Subcutaneous adipose tissue (tissue), 4 donors: ENCODE results near the gene ISG20L2. TPM values are rescaled to one million over a fixed set of nuclear protein-coding genes. Genes with fewer than 3 reads are reported as not detected.

ENCODE experiments used
- CTCF ChIP-seq: fragments of 450-650 bp; IDR thresholded peaks from one replicate; pipeline ENCODE4 v1.5.1; 2016; ENCODE audit warnings: low read depth, mild to moderate bottlenecking, control low read depth, antibody characterized with exemption, moderate library complexity
- total RNA-seq, 4 donors: library from RNA; depleted of rRNA; stranded (reverse); fragments of >200 nt; gene quantifications; one replicate each; pipeline ENCODE4 v1.1.0, GENCODE V29; 2016

The ISG20L2 gene
- total RNA-seq, 4 donors from 2014 or later, result 10.9 to 21.5 (median 13.5) TPM

GRCh38 chr1:156746406-156746727 is 17.8 kb upstream of the ISG20L2 start:
- no peak for TF ChIP-seq CTCF

GRCh38 chr1:156745881-156746280 is 17.3 kb upstream of the ISG20L2 start:
- no peak for TF ChIP-seq CTCF

- no peak for TF ChIP-seq CTCF
Measured at GRCh38 chr1:156744786-156745419, 16.3 kb upstream of the ISG20L2 start.

GRCh38 chr1:156744344-156744743 is 15.8 kb upstream of the ISG20L2 start:
- TF ChIP-seq CTCF, result no peak

GRCh38 chr1:156743367-156744302 is 15.1 kb upstream of the ISG20L2 start:
- no peak for TF ChIP-seq CTCF

- no peak for TF ChIP-seq CTCF
Measured at GRCh38 chr1:156742801-156743200, 14.2 kb upstream of the ISG20L2 start.

GRCh38 chr1:156742017-156742416 is 13.5 kb upstream of the ISG20L2 start:
- no peak for TF ChIP-seq CTCF
